K562 (cell line): ENCODE measurements around the gene BRD4. TPM values are rescaled to one million over a fixed set of nuclear protein-coding genes. Genes with fewer than 3 reads are reported as not detected.

Experiments
- ATAC-seq: fragments of 200-7000 bp; cut with Tn5 transposase; 3 replicates; pipeline ENCODE4 v1.9.1; 2020; ENCODE audit warnings: moderate library complexity
- BruUV-seq: library from RNA; stranded (reverse); fragments of 400-500 nt; replicated peaks from 2 replicates; lab custom pipeline; 2021; lab: Mats Ljungman, UMichigan
- CTCF ChIA-PET: fragments of 300-600 bp; formaldehyde crosslinking; extraction: SDS; loops from one replicate; lab custom pipeline; 2021; ENCODE audit warnings: low intra/inter-chr PET ratio; lab: Yijun Ruan, JAX
- POLR2A ChIA-PET: fragments of 300-600, 350-650 bp; sonication (Branson Sonifier 250); formaldehyde crosslinking; extraction: SDS; loops from one replicate; lab custom pipeline; 2021; ENCODE audit warnings: antibody characterized with exemption, inconsistent platforms; lab: Yijun Ruan, JAX
- DNase-seq, 4 experiments: peaks; one replicate each; pipeline versions ENCODE4 v3.0.0 to v3.0.0-alpha.2; 2011 to 2018; ENCODE audit warnings: low spot score in 3 of 4, mixed read lengths in 3 of 4; ENCODE audit errors: extremely low read depth in 1 of 4
- FAIRE-seq: peaks from 2 replicates; lab custom pipeline; 2011; peaks lifted over from hg19 to GRCh38; lab: Jason Lieb, UNC
- H2AFZ ChIP-seq: 2 replicates; pipeline ENCODE4 v1.6.0; 2011; ENCODE audit warnings: low read depth, low read length, control low read depth, inconsistent platforms
- H3K27ac ChIP-seq: fragments of 200-600 bp; 3 replicates; pipeline ENCODE4 v1.8.0; 2011; ENCODE audit warnings: low read depth, mild to moderate bottlenecking, control low read depth, inconsistent platforms, low read length, moderate library complexity, mixed read lengths; ENCODE audit errors: extremely low read depth
- H3K27me3 ChIP-seq, 2 experiments: fragments of 300-600 bp in 1 of 2; 2 replicates in 1 of 2; 3 replicates in 1 of 2; pipeline versions ENCODE4 v1.6.0 to v1.8.0; 2011; ENCODE audit warnings: inconsistent platforms in 2 of 2, low read length in 2 of 2, mild to moderate bottlenecking in 1 of 2, mixed read lengths in 1 of 2, moderate library complexity in 1 of 2; ENCODE audit not compliant: control insufficient read depth in 2 of 2, insufficient read depth in 2 of 2
- H3K36me3 ChIP-seq: fragments of 300-600 bp; 3 replicates; pipeline ENCODE4 v1.8.0; 2011; ENCODE audit warnings: mild to moderate bottlenecking, low read length, inconsistent platforms; ENCODE audit not compliant: control insufficient read depth, insufficient read depth
- H3K4me1 ChIP-seq, 2 experiments: fragments of 200-600 bp in 1 of 2; replicated peaks in 1 of 2; 2 replicates in 1 of 2; 3 replicates in 1 of 2; pipeline versions ENCODE4 v1.5.1 to v1.8.0; 2011; ENCODE audit warnings: inconsistent platforms in 2 of 2, low read length in 2 of 2, mild to moderate bottlenecking in 1 of 2, mixed read lengths in 1 of 2, moderate library complexity in 1 of 2; ENCODE audit not compliant: control insufficient read depth in 2 of 2, insufficient read depth in 2 of 2
- H3K4me2 ChIP-seq: 2 replicates; pipeline ENCODE4 v1.6.1; 2011; ENCODE audit warnings: low read length, control low read depth, inconsistent platforms, mixed read lengths; ENCODE audit not compliant: insufficient read depth
- H3K4me3 ChIP-seq: fragments of 200-600 bp; sonication (generic), shearing (Covaris generic); 2 replicates; pipeline ENCODE4 v1.5.1; 2016; ENCODE audit warnings: control low read depth, inconsistent platforms
- H3K79me2 ChIP-seq: fragments of 200-600 bp; 3 replicates; pipeline ENCODE4 v1.8.0; 2011; ENCODE audit warnings: low read length, inconsistent platforms; ENCODE audit not compliant: control insufficient read depth, insufficient read depth
- H3K9ac ChIP-seq, 2 experiments: 2 replicates each; pipeline versions ENCODE4 v1.6.0 to v1.6.1; 2011; ENCODE audit warnings: low read depth in 2 of 2, low read length in 2 of 2, control low read depth in 1 of 2, inconsistent platforms in 1 of 2, mild to moderate bottlenecking in 1 of 2, mixed read lengths in 1 of 2; ENCODE audit not compliant: insufficient read depth in 1 of 2
- H3K9me1 ChIP-seq: one replicate; pipeline ENCODE4 v1.6.0; 2011; ENCODE audit warnings: inconsistent platforms, mild to moderate bottlenecking, low read length, moderate library complexity; ENCODE audit not compliant: control insufficient read depth, insufficient read depth
- H3K9me3 ChIP-seq: replicated peaks from 2 replicates; pipeline ENCODE4 v1.5.1; 2011; ENCODE audit warnings: low read depth, low read length, inconsistent platforms; ENCODE audit not compliant: control insufficient read depth, insufficient read depth
- H4K20me1 ChIP-seq: replicated peaks from 2 replicates; pipeline ENCODE4 v1.6.1; 2011; ENCODE audit warnings: low read length, inconsistent platforms, mixed read lengths; ENCODE audit not compliant: control insufficient read depth, insufficient read depth
- BCL6 ChIP-seq: fragments of 250-450 bp; sonication (Bioruptor Pico); IDR thresholded peaks from 2 replicates; pipeline ENCODE4 v1.4.0; 2020
- GTF2E2 ChIP-seq: fragments of 200-800 bp; sonication (Bioruptor generic); IDR thresholded peaks from 2 replicates; pipeline ENCODE4 v1.6.1; 2016; ENCODE audit warnings: missing genetic modification characterization, missing compliant biosample characterization
- KLF10 ChIP-seq: fragments of 250-450 bp; sonication (Bioruptor Pico); IDR thresholded peaks from 2 replicates; pipeline ENCODE4 v1.6.1; 2021; ENCODE audit warnings: matching md5 sums
- MEF2D ChIP-seq: conservative IDR thresholded peaks from 2 replicates; pipeline ENCODE4 v1.6.1; 2016; ENCODE audit warnings: low read depth, missing genetic modification characterization, missing compliant biosample characterization
- MXI1 ChIP-seq: IDR thresholded peaks from 2 replicates; pipeline ENCODE4 v1.6.1; 2011; ENCODE audit warnings: low read depth, mild to moderate bottlenecking, improper control_type of control experiment, low read length
- POLR2G ChIP-seq: fragments of 200-400 bp; formaldehyde crosslinking; IDR thresholded peaks from 2 replicates; pipeline ENCODE4 v1.6.1; 2017; ENCODE audit warnings: low read depth, mild to moderate bottlenecking, antibody characterized with exemption, low read length, moderate library complexity
- ZNF551 ChIP-seq: fragments of 250-450 bp; sonication (Bioruptor Pico); IDR thresholded peaks from 2 replicates; pipeline ENCODE4 v1.5.0; 2021; ENCODE audit warnings: mild to moderate bottlenecking, moderate library complexity
- WGBS: fragments of 100-300 bp; shearing (Covaris generic); methylation state at CpG from one replicate; pipeline ENCODE4 v1.1.6; 2016; ENCODE audit warnings: low coverage, mixed read lengths; ENCODE audit not compliant: insufficient coverage; ENCODE audit errors: missing lambda C conversion rate; 5-methylcytosine and 5-hydroxymethylcytosine counted together
- in situ Hi-C: fragments of 300-500 bp; cut with MboI; formaldehyde crosslinking; loops from 4 replicates; pipeline ENCODE4 v1.15.0; 2018; ENCODE audit warnings: inconsistent platforms, mixed read lengths
- intact Hi-C: fragments of 100-400 bp; cut with micrococcal nuclease; formaldehyde crosslinking; loops from 2 replicates; pipeline ENCODE4 v1.14.2; 2022
- polyA plus RNA-seq, 8 experiments: library from polyadenylated mRNA; depleted of rRNA in 4 of 8; stranded (reverse) in 5 of 8; unstranded in 3 of 8; fragments of >200 nt; fragmentation: Nextera tagmentation in 2 of 8; fragmentation: Illumina TruSeq in 1 of 8; extraction: Ambion mirVana in 2 of 8; extraction: Trizol in 1 of 8; gene quantifications; 2 replicates each; pipeline versions ENCODE4 v1.2.1 to v1.2.3, GENCODE V29; 2011 to 2014; ENCODE audit warnings: inconsistent platforms in 1 of 8, missing spikeins in 1 of 8
- total RNA-seq, 7 experiments: library from RNA; depleted of rRNA in 6 of 7; stranded (reverse); fragments of >200 nt in 6 of 7; fragmentation: Illumina TruSeq in 2 of 7; extraction: Trizol in 2 of 7; gene quantifications; 2 replicates each; pipeline versions ENCODE4 v1.2.1 to v1.2.3, GENCODE V29; 2011 to 2021; ENCODE audit warnings: low replicate concordance in 1 of 7

Gene BRD4
- total and polyA plus RNA-seq, 9 of the 15 experiments (the other 6 are each of a cell fraction or from before 2014, with no cell fraction given): 1.8 to 105 (median 15.6) TPM

GRCh38 chr19:15239337-15239949 lies 92.9 kb downstream of the BRD4 start (continued):
- TF ChIP-seq MXI1: no peak

GRCh38 chr19:15238639-15239155 lies 93.6 kb downstream of the BRD4 start:
- H3K36me3 ChIP-seq: peaks cover 74% of the 10 kb centered on the region; the same call in 2 of the 3 replicates
- H3K9me3 ChIP-seq: no peaks in the 10 kb centered on the region
- no peak overlapping the region for H3K4me3 ChIP-seq
- H4K20me1 ChIP-seq: peaks cover 8% of the 10 kb centered on the region
- BruUV-seq: no TSS peak
- no peak overlapping the region for H3K27ac ChIP-seq
- no peak for ATAC-seq
- no peaks in the 10 kb centered on the region for H3K79me2 ChIP-seq
- TF ChIP-seq KLF10 (CRISPR knock-in tag): no peak
- no peak for TF ChIP-seq BCL6 (CRISPR knock-in tag)
- no peak for TF ChIP-seq ZNF551
- no peak for TF ChIP-seq GTF2E2 (tag)
- TF ChIP-seq MEF2D (tag): no peak
- peak; percentile 61 for TF ChIP-seq POLR2G
- no peak overlapping the region for H3K9ac ChIP-seq
- DNase-seq: no peak
- no peaks in the 10 kb centered on the region; a peak in 1 of 5 replicates for H3K4me1 ChIP-seq
- no peak overlapping the region for H2AFZ ChIP-seq
- H3K9me1 ChIP-seq: no peaks in the 10 kb centered on the region
- 97% methylated on average over 15 of the region's 29 CpGs for WGBS
- POLR2A ChIA-PET: interaction anchor here (1.0 to 1.1 kb wide), 3 partner anchors 11 to 120 kb away, joined by 3 to 7 read pairs (median 5); no protein-coding TSS in a partner anchor
- FAIRE-seq: no peak
- no peak overlapping the region for H3K4me2 ChIP-seq
- intact Hi-C loops: no loop called here
- H3K27me3 ChIP-seq: no peaks in the 10 kb centered on the region
- CTCF ChIA-PET: no interaction called here
- in situ Hi-C loops: no loop called here
